A673 (cell line): ENCODE measurements around the gene FRAT1.

Experiments
- EZH2 ChIP-seq: fragments of 200-600 bp; sonication (generic); IDR thresholded peaks from 2 replicates; pipeline ENCODE4 v1.6.1; 2017; ENCODE audit warnings: borderline replicate concordance, low read depth, mild to moderate bottlenecking, mixed read lengths, antibody characterized with exemption, low read length; ENCODE audit not compliant: poor library complexity, severe bottlenecking
- TF ChIP-seq, protein P1 (sequence below): fragments of 300-800, 200-600 bp; sonication (generic); conservative IDR thresholded peaks from 2 replicates; pipeline ENCODE4 v1.5.1; 2017; ENCODE audit warnings: low read depth, mild to moderate bottlenecking, antibody characterized with exemption, low read length, moderate library complexity, mixed read lengths

DNA sequence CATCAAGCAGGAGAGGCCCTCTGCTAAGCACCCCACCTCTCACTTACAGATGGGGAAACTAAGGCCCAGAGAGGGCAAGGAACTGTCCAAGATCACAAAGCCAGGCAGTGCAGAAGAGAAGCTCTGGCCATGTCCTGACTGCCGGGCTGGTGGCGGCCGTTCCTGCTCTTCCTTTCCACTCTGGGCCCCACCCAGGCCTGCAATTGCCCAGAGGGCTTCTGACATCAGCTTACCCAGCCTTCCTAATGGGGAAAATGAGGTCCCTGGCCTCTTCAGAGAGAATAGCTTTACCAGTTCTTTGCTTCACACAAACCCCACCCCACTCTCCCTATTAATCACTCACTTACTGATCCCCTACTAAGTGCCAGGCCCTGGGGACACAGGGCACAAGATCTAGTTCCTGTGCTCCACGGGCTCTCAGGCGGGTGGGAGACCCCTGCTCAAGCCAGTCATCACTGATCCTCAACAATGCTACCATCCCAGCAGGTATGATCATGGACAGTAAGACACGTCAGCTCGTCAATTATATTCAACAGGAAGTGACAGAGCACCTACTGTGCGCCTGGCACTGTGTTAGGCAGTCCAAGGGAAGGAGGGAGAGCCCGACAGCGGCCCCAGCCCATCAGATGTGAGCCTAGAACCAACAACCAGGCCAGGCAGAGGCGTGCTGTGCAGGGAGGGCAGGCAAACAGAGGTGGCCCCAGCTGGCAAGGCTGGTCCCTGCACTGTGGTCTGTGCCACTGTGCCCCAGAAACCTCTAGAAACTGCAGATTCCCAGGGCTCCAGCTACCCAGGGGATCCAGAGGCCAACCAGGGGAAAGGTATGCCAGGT lies 41.9 kb downstream of the FRAT1 start:
- TF ChIP-seq, protein P1, sequence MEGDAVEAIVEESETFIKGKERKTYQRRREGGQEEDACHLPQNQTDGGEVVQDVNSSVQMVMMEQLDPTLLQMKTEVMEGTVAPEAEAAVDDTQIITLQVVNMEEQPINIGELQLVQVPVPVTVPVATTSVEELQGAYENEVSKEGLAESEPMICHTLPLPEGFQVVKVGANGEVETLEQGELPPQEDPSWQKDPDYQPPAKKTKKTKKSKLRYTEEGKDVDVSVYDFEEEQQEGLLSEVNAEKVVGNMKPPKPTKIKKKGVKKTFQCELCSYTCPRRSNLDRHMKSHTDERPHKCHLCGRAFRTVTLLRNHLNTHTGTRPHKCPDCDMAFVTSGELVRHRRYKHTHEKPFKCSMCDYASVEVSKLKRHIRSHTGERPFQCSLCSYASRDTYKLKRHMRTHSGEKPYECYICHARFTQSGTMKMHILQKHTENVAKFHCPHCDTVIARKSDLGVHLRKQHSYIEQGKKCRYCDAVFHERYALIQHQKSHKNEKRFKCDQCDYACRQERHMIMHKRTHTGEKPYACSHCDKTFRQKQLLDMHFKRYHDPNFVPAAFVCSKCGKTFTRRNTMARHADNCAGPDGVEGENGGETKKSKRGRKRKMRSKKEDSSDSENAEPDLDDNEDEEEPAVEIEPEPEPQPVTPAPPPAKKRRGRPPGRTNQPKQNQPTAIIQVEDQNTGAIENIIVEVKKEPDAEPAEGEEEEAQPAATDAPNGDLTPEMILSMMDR, result no peak
- TF ChIP-seq EZH2, result no peak
